KMS-11 (cell line): ENCODE results near the gene SEMA5A.

Source experiments
- H2AFZ ChIP-seq: fragments of 200-600 bp; sonication (generic); 2 replicates; pipeline ENCODE4 v1.6.1; 2016; ENCODE audit warnings: antibody characterized with exemption, mixed run types, low read depth
- H3K27ac ChIP-seq: fragments of 200-600 bp; sonication (generic); 2 replicates; pipeline ENCODE4 v1.6.1; 2016; ENCODE audit warnings: mild to moderate bottlenecking, mixed run types
- H3K27me3 ChIP-seq: fragments of 200-600 bp; sonication (generic); 2 replicates; pipeline ENCODE4 v1.6.1; 2017; ENCODE audit warnings: mild to moderate bottlenecking, low read depth, mixed run types, moderate library complexity; ENCODE audit not compliant: insufficient read depth
- H3K36me3 ChIP-seq: fragments of 200-600 bp; sonication (generic); 2 replicates; pipeline ENCODE4 v1.6.1; 2017; ENCODE audit warnings: mild to moderate bottlenecking, mixed run types; ENCODE audit not compliant: insufficient read depth
- H3K4me1 ChIP-seq: fragments of 200-600 bp; sonication (generic); 2 replicates; pipeline ENCODE4 v1.6.1; 2016; ENCODE audit warnings: mild to moderate bottlenecking, low read depth, mixed run types; ENCODE audit not compliant: poor library complexity, severe bottlenecking
- H3K4me2 ChIP-seq: fragments of 200-600 bp; sonication (generic); 2 replicates; pipeline ENCODE4 v1.7.0; 2016; ENCODE audit warnings: mild to moderate bottlenecking, mixed run types
- H3K4me3 ChIP-seq: fragments of 200-600 bp; sonication (generic); IDR thresholded peaks from 2 replicates; pipeline ENCODE4 v1.6.1; 2017; ENCODE audit warnings: low read depth, low read length, mixed read lengths; ENCODE audit not compliant: insufficient read depth
- H3K79me2 ChIP-seq: fragments of 200-600 bp; sonication (generic); 2 replicates; pipeline ENCODE4 v1.6.1; 2016; ENCODE audit warnings: low read depth, mixed run types; ENCODE audit not compliant: insufficient read depth
- H3K9ac ChIP-seq: fragments of 200-600 bp; sonication (generic); 2 replicates; pipeline ENCODE4 v1.6.1; 2016; ENCODE audit warnings: mild to moderate bottlenecking, mixed run types
- H4K20me1 ChIP-seq: fragments of 200-600 bp; sonication (generic); 2 replicates; pipeline ENCODE4 v1.6.1; 2016; ENCODE audit warnings: mild to moderate bottlenecking, mixed run types; ENCODE audit not compliant: insufficient read depth
- CTCF ChIP-seq: fragments of 200-600 bp; sonication (generic); conservative IDR thresholded peaks from 2 replicates; pipeline ENCODE4 v1.6.1; 2017; ENCODE audit warnings: low read depth, mild to moderate bottlenecking, antibody characterized with exemption, low read length, moderate library complexity, mixed read lengths

SEMA5A gene

GRCh38 chr5:9502050-9502834, 43.6 kb downstream of the SEMA5A start:
- TF ChIP-seq CTCF: no peak
- Histone ChIP-seq H3K4me3 (no peak overlapping the region), H4K20me1 (no peaks in the 10 kb centered on the region), H3K9ac (no peak overlapping the region), H3K27ac (no peak overlapping the region), H3K4me2 (no peak overlapping the region), H3K36me3 (no peaks in the 10 kb centered on the region), H3K4me1 (no peaks in the 10 kb centered on the region), H3K79me2 (no peaks in the 10 kb centered on the region), H3K27me3 (no peaks in the 10 kb centered on the region), H2AFZ (no peak overlapping the region)

- Histone ChIP-seq H3K79me2 (no peaks in the 10 kb centered on the region), H3K4me1 (no peaks in the 10 kb centered on the region), H3K4me3 (no peak overlapping the region), H3K27me3 (no peaks in the 10 kb centered on the region), H3K9ac (no peak overlapping the region), H2AFZ (no peak overlapping the region), H4K20me1 (no peaks in the 10 kb centered on the region), H3K36me3 (no peaks in the 10 kb centered on the region), H3K27ac (no peak overlapping the region), H3K4me2 (no peak overlapping the region)
- TF ChIP-seq CTCF: no peak
Measured at GRCh38 chr5:9500625-9501024, 45.2 kb downstream of the SEMA5A start.

GRCh38 chr5:9500193-9500592, 45.7 kb downstream of the SEMA5A start:
- Histone ChIP-seq H3K79me2 (no peaks in the 10 kb centered on the region), H3K4me3 (no peak overlapping the region), H2AFZ (no peak overlapping the region), H3K4me2 (no peak overlapping the region), H4K20me1 (no peaks in the 10 kb centered on the region), H3K9ac (no peak overlapping the region), H3K4me1 (no peaks in the 10 kb centered on the region), H3K36me3 (no peaks in the 10 kb centered on the region), H3K27me3 (no peaks in the 10 kb centered on the region), H3K27ac (no peak overlapping the region)
- TF ChIP-seq CTCF: no peak

- Histone ChIP-seq H4K20me1 (no peaks in the 10 kb centered on the region), H3K9ac (no peak overlapping the region), H3K36me3 (no peaks in the 10 kb centered on the region), H3K27ac (no peak overlapping the region), H3K4me2 (no peak overlapping the region), H3K79me2 (no peaks in the 10 kb centered on the region), H3K27me3 (no peaks in the 10 kb centered on the region), H2AFZ (no peak overlapping the region), H3K4me1 (no peaks in the 10 kb centered on the region), H3K4me3 (no peak overlapping the region)
- no peak for TF ChIP-seq CTCF
Measured at GRCh38 chr5:9499498-9499876, 46.4 kb downstream of the SEMA5A start.
